ENCODE data around the gene KY.

DNA sequence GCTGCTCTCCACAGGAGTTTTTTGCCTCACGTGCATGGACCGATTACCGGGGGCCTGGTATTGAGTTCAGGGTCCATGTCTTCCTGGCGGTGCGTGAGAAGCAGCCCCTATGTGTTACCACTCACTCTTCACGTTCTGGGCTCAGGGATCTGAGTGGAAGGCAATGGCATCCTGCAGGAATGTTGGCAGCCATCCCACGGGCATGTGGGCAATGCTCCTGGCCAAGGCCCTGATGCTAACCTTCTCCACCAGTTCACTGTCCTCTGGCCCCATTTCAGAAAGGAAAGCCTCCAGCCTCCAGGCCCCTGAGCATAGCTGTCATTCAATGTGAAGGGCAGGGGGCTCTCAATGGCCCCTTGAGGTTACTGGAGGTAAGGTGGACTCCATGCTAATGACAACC, 43.0 kb upstream of the KY start:
- TF ChIP-seq, protein P1, sequence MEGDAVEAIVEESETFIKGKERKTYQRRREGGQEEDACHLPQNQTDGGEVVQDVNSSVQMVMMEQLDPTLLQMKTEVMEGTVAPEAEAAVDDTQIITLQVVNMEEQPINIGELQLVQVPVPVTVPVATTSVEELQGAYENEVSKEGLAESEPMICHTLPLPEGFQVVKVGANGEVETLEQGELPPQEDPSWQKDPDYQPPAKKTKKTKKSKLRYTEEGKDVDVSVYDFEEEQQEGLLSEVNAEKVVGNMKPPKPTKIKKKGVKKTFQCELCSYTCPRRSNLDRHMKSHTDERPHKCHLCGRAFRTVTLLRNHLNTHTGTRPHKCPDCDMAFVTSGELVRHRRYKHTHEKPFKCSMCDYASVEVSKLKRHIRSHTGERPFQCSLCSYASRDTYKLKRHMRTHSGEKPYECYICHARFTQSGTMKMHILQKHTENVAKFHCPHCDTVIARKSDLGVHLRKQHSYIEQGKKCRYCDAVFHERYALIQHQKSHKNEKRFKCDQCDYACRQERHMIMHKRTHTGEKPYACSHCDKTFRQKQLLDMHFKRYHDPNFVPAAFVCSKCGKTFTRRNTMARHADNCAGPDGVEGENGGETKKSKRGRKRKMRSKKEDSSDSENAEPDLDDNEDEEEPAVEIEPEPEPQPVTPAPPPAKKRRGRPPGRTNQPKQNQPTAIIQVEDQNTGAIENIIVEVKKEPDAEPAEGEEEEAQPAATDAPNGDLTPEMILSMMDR (IDR thresholded peaks at IDR 0.05): no peak
- no peak for TF ChIP-seq POLR2A (IDR thresholded peaks at IDR 0.05)
